ENCODE data around the gene PMM1. TPM values are rescaled to one million over a fixed set of nuclear protein-coding genes. Genes with fewer than 3 reads are reported as not detected.

Gene PMM1
- total RNA-seq, 1 donor from 2014 or later: 47.1 TPM

DNA sequence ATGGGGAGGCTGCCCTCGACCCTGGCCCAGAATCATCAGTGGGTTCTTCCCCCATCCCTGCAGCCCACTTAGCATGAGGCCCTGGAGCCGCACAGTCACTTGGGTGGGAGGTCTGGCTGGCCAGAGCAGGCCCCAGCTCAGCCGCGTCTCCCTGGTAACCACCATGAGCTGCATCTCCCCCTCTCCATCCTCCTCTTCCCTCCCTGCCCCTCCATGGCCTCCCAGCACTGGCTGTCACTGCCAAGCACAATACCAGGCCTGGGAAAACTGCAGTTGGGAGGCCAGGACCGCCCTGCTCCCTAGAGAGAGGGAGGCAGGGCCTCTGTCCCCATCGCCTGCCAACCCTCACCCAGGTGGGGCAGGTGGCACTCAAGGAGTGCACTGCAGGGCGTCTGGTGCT, 20.8 kb downstream of the PMM1 start:
- Mint-ChIP-seq H3K27ac (ENCODE audit: unreplicated experiment) (peak overlapping the region; percentile 85), H3K27me3 (ENCODE audit: low read depth) (no peaks in the 10 kb centered on the region), H3K4me3 (ENCODE audit: unreplicated experiment) (no peak overlapping the region), H3K36me3 (ENCODE audit: low read depth) (peaks cover 4% of the 10 kb centered on the region), H3K4me1 (ENCODE audit: low read depth) (peaks cover 50% of the 10 kb centered on the region), H3K9me3 (ENCODE audit: low read depth) (no peaks in the 10 kb centered on the region)
- TF ChIP-seq, protein P1, sequence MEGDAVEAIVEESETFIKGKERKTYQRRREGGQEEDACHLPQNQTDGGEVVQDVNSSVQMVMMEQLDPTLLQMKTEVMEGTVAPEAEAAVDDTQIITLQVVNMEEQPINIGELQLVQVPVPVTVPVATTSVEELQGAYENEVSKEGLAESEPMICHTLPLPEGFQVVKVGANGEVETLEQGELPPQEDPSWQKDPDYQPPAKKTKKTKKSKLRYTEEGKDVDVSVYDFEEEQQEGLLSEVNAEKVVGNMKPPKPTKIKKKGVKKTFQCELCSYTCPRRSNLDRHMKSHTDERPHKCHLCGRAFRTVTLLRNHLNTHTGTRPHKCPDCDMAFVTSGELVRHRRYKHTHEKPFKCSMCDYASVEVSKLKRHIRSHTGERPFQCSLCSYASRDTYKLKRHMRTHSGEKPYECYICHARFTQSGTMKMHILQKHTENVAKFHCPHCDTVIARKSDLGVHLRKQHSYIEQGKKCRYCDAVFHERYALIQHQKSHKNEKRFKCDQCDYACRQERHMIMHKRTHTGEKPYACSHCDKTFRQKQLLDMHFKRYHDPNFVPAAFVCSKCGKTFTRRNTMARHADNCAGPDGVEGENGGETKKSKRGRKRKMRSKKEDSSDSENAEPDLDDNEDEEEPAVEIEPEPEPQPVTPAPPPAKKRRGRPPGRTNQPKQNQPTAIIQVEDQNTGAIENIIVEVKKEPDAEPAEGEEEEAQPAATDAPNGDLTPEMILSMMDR (IDR thresholded peaks at IDR 0.05): no peak
- no peak for DNase-seq (ENCODE audit: low spot score)

DNA sequence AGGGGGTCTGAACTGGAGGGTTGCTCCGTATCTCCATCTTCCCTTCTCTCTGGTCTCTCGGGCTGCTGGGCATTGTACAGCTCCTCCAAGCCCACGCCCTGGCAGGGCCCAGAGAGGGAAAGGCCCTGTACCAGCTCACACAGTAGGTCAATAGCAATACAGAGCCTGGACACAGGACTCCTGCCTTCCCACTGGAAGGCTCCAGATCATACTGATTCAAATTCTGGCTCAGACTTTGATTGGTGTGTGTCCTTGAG, 22.2 kb downstream of the PMM1 start:
- no peak overlapping the region for H3K27ac Mint-ChIP-seq (ENCODE audit: unreplicated experiment)
- no peak for DNase-seq (ENCODE audit: low spot score)
- TF ChIP-seq, protein P1 (IDR thresholded peaks at IDR 0.05): no peak
- peaks cover 2% of the 10 kb centered on the region for H3K36me3 Mint-ChIP-seq (ENCODE audit: low read depth)
- H3K4me1 Mint-ChIP-seq (ENCODE audit: low read depth): peaks cover 63% of the 10 kb centered on the region
- no peaks in the 10 kb centered on the region for H3K27me3 Mint-ChIP-seq (ENCODE audit: low read depth)
- H3K4me3 Mint-ChIP-seq (ENCODE audit: unreplicated experiment): no peak overlapping the region
- H3K9me3 Mint-ChIP-seq (ENCODE audit: low read depth): no peaks in the 10 kb centered on the region

DNA sequence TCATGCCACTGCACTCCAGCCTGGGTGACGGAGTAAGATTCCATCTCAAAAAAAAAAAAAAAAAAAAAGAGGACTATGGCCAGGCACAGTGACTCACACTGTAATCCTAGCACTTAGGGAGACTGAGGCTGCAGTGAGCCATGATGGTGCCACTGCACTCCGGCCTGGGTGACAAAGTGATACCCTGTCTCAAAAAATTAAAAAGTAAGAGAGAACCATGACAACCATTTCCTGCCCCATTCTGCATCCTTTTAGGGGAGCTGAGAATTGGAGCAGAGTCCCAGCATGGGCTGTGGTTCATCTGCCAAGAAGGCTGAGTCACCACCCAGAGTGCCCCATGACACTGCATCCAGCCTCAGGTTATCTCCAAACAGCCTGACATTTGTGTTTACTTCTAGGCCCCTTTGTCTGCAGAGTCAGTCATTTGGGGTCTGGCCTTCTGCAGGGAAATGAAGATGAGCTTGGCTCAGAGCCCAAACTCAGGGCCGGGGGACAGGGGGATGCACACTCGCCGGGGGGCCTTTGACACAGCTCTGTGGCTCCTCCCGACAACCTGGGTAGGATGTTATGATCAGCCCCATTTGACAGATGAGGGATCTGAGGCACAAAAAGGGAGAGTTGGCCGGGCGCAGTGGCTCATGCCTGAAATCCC, 24.1 kb downstream of the PMM1 start:
- H3K27ac Mint-ChIP-seq (ENCODE audit: unreplicated experiment): peak overlapping the region; percentile 94
- no peak overlapping the region for H3K4me3 Mint-ChIP-seq (ENCODE audit: unreplicated experiment)
- H3K36me3 Mint-ChIP-seq (ENCODE audit: low read depth): no peaks in the 10 kb centered on the region
- DNase-seq (ENCODE audit: low spot score): no peak
- H3K4me1 Mint-ChIP-seq (ENCODE audit: low read depth): peaks cover 82% of the 10 kb centered on the region
- TF ChIP-seq, protein P1 (IDR thresholded peaks at IDR 0.05): no peak
- H3K27me3 Mint-ChIP-seq (ENCODE audit: low read depth): no peaks in the 10 kb centered on the region
- no peaks in the 10 kb centered on the region for H3K9me3 Mint-ChIP-seq (ENCODE audit: low read depth)

DNA sequence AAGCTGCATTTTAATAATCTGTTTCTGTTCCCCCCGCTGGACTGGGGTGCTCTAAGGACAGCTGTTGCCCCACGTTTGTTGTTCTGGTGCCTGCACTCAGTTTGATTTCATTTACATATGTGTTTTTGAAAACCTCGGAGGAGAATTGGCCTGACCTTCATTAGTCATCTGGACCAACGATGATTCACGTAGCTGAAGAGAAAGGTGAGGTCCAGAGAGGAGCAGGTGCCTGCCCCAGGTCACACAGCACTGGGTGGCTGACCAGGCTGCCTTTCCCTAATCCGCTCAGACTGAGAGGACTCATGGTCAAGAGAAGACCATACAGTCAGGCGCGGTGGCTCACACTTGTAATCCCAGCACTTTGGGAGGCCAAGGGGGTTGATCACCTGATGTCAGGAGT, 25.1 kb downstream of the PMM1 start:
- H3K9me3 Mint-ChIP-seq (ENCODE audit: low read depth): no peaks in the 10 kb centered on the region
- peak overlapping the region; percentile 94 for H3K27ac Mint-ChIP-seq (ENCODE audit: unreplicated experiment)
- no peaks in the 10 kb centered on the region for H3K36me3 Mint-ChIP-seq (ENCODE audit: low read depth)
- TF ChIP-seq, protein P1 (IDR thresholded peaks at IDR 0.05): no peak
- no peaks in the 10 kb centered on the region for H3K27me3 Mint-ChIP-seq (ENCODE audit: low read depth)
- H3K4me1 Mint-ChIP-seq (ENCODE audit: low read depth): peaks cover 88% of the 10 kb centered on the region
- no peak for DNase-seq (ENCODE audit: low spot score)
- H3K4me3 Mint-ChIP-seq (ENCODE audit: unreplicated experiment): no peak overlapping the region

DNA sequence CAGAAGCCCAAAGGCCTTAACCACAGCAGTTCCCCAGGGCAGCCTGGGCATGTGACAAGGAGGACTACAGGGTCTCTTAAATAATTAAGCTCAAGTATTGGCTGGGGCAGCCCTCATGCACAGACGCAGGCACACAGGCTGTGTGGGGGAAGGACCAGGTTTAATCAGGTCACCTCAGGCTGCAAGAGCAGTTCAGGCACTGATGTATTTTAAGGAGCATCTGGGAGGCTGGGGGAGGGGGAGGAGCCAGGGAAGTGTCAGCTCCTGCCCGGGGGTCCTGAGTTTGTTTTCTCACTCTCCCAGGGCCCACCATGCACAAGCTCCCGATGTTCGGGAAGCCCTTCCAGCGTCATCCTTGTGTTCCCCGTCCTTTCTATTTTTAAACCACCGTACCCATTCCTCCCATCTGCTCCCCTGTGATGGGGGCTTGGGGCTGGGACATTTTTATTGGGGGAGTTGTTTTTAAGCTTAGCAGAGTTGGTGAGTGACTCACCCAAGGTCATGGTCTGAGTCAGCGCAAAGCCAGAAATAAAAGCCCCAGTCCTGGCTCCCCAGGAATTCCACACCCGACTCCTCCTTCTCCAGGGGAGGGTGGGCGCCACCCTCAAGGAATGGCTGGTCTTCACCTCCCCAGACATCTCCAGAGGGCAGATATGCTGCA, 26.5 kb downstream of the PMM1 start:
- no peak for DNase-seq (ENCODE audit: low spot score)
- no peaks in the 10 kb centered on the region for H3K9me3 Mint-ChIP-seq (ENCODE audit: low read depth)
- no peaks in the 10 kb centered on the region for H3K27me3 Mint-ChIP-seq (ENCODE audit: low read depth)
- peak overlapping the region; percentile 91 for H3K4me3 Mint-ChIP-seq (ENCODE audit: unreplicated experiment)
- no peaks in the 10 kb centered on the region for H3K36me3 Mint-ChIP-seq (ENCODE audit: low read depth)
- peak overlapping the region; percentile 93 for H3K27ac Mint-ChIP-seq (ENCODE audit: unreplicated experiment)
- peaks cover 75% of the 10 kb centered on the region for H3K4me1 Mint-ChIP-seq (ENCODE audit: low read depth)
- TF ChIP-seq, protein P1 (IDR thresholded peaks at IDR 0.05): no peak
